Activated T-helper 17 cell treated with anti-CD3 and anti-CD28 coated beads, Interleukin-2, amount 50 U/mL, for 72 hours (primary cell): ENCODE data around the gene UBN2. TPM values are rescaled to one million over a fixed set of nuclear protein-coding genes. Genes with fewer than 3 reads are reported as not detected.

ENCODE experiments used
- ATAC-seq: fragments of 150-1000 bp; cut with Tn5 transposase; replicated peaks from 2 replicates; pipeline ENCODE4 v1.10.0; 2021; ENCODE audit warnings: mild to moderate bottlenecking, moderate library complexity
- H3K27ac Mint-ChIP-seq: one replicate; pipeline ENCODE4 v1.8.0; 2022; ENCODE audit warnings: mixed read lengths
- H3K27me3 Mint-ChIP-seq: one replicate; pipeline ENCODE4 v1.8.0; 2022; ENCODE audit warnings: mixed read lengths
- H3K36me3 Mint-ChIP-seq: one replicate; pipeline ENCODE4 v1.8.0; 2022; ENCODE audit warnings: low read depth, mild to moderate bottlenecking, mixed read lengths
- H3K4me1 Mint-ChIP-seq: one replicate; pipeline ENCODE4 v1.8.0; 2022; ENCODE audit warnings: mixed read lengths
- H3K4me3 Mint-ChIP-seq: one replicate; pipeline ENCODE4 v1.8.0; 2022; ENCODE audit warnings: mild to moderate bottlenecking, mixed read lengths
- H3K9me3 Mint-ChIP-seq: one replicate; pipeline ENCODE4 v1.8.0; 2022; ENCODE audit warnings: mixed read lengths
- total RNA-seq, 2 donors: library from RNA; stranded (reverse); gene quantifications; one replicate each; pipeline ENCODE4 v1.2.3, GENCODE V29; 2022

The UBN2 gene
- total RNA-seq, 2 donors from 2014 or later, result 11.8 to 16.2 TPM

DNA sequence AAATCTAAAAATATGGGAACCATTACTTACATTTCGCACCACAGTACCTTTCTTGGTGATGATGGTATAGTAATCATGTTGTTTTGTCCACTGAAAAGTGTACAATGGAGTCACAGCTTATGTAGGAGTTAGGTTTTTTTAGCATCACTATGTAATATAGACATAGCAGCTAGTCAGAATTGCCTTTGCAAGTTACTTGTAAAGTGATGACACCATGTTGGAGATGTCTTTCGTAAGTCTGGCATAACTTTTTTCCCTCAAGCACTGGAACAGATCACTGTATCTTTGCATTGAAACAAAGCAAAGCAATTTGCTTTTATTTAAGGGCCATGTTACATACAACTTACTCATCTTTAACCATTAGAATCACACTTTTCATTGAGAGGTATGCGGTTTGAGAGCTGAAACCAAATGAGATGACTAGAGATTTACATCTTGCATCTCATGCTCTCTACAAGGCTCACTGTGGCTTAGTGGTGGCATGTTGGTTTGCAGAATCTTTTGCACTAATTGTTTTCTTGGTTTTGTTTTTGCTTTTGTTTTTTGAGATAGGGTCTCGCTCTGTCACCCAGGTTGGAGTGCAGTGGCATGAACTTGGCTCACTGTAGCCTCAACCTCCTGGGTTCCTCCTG lies 18.3 kb downstream of the UBN2 start:
- H3K4me1 Mint-ChIP-seq, result no peaks in the 10 kb centered on the region
- H3K27ac Mint-ChIP-seq, result no peak overlapping the region
- no peaks in the 10 kb centered on the region for H3K27me3 Mint-ChIP-seq
- H3K36me3 Mint-ChIP-seq, result peaks cover 84% of the 10 kb centered on the region
- ATAC-seq, result peak; percentile 45
- no peak overlapping the region for H3K4me3 Mint-ChIP-seq
- H3K9me3 Mint-ChIP-seq, result no peaks in the 10 kb centered on the region

DNA sequence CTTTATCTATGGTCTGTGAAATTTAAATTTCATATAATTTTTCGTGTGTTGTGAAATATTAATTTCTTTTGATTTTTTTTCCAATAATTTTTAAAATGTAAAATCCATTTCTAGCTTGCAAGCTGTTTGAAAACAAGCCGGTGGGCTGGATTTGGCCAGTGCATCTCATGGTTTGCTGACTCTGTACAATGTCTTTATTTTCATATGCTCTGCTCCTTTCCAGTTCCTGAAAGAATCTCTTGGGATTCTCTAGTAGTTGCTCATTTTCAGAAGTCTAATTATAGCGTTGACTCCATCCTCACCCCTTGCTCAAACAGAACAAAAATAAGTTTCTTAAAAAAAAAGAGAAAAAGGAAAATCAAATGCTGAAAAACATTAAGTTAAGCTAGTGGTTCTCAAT lies 21.4 kb downstream of the UBN2 start:
- no peak overlapping the region for H3K4me3 Mint-ChIP-seq
- no peak overlapping the region for H3K27ac Mint-ChIP-seq
- peaks cover 85% of the 10 kb centered on the region for H3K36me3 Mint-ChIP-seq
- no peaks in the 10 kb centered on the region for H3K4me1 Mint-ChIP-seq
- no peak for ATAC-seq
- no peaks in the 10 kb centered on the region for H3K9me3 Mint-ChIP-seq
- no peaks in the 10 kb centered on the region for H3K27me3 Mint-ChIP-seq

DNA sequence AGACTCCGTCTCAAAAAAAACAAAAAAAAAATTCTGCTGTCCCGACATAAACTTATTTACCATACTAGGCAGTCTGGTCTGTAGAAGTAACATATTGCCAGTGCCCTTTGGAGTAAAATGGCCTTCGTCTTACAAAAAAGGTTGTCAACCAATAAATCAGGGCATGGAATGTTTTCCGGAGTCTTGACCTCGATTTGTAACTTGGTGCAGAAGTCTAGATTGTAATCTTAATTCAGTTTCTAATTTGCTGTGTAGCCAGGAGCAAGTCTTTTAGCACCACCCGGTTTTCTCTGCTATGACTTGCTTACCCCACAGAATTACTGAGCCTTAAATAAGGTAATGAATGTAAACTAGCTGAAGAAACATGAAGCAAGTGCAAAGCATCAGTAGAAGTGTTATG lies 23.2 kb downstream of the UBN2 start:
- Mint-ChIP-seq H3K4me1 (no peaks in the 10 kb centered on the region), H3K36me3 (peaks cover 84% of the 10 kb centered on the region), H3K4me3 (no peak overlapping the region), H3K9me3 (no peaks in the 10 kb centered on the region), H3K27ac (no peak overlapping the region), H3K27me3 (no peaks in the 10 kb centered on the region)
- ATAC-seq, result no peak

DNA sequence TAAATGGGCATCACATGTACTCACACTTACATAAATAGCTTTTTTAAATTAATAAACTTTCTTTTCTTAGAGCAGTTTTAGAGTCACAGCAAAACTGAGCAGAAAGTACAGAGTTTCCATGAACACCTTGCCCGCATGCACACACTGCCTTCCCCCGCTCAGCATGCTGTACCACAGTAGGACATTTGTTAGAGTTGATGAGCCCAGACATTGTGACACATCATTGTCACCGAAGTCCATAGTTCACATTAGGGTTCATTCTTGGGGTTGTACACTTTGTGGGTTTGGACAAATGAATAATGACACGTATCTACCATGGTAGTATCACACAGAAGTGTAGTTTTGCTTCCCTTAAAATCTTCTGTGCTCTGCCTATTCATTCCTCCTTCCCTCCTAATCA lies 23.7 kb downstream of the UBN2 start:
- Mint-ChIP-seq H3K4me3 (no peak overlapping the region), H3K9me3 (no peaks in the 10 kb centered on the region), H3K27me3 (no peaks in the 10 kb centered on the region), H3K27ac (no peak overlapping the region), H3K4me1 (no peaks in the 10 kb centered on the region), H3K36me3 (peaks cover 84% of the 10 kb centered on the region)
- ATAC-seq, result no peak

DNA sequence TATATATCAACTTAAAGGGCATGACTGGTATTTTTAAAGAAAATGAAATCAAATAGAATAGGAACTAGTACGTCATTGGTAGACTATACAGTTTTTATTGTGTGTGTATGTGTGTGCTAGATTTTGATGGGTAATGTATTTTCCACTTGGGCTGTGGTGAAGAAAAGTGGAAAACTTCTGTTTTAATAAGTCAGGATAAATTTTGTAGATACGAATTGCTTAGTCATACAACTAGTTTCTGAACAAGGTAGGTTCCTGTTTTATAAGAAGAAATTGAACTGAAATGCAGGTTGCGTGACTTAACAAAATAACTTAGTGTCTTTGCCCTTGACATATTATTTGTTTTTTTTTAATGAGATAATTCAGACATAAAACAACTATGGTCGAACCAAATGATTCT lies 24.3 kb downstream of the UBN2 start:
- no peak for ATAC-seq
- Mint-ChIP-seq H3K27ac (no peak overlapping the region), H3K27me3 (no peaks in the 10 kb centered on the region)

DNA sequence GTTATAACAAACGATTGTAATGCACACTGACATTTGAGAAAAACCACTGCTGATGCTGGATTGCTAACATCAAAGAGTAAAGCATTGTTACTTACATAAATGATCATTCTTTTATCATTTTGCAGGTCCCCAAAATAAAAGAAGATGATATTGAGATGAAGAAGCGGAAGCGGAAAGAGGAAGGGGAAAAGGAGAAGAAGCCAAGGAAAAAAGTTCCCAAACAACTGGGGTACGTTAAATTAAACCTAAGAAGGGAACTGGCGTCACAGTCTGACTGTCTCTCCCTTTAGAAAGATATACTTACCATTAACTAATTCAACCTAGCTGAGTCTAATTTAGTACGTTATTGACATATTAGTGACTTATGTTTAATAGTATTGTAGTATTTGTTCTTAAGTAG lies 28.1 kb downstream of the UBN2 start:
- no peaks in the 10 kb centered on the region for H3K4me1 Mint-ChIP-seq
- H3K9me3 Mint-ChIP-seq, result no peaks in the 10 kb centered on the region
- no peak overlapping the region for H3K27ac Mint-ChIP-seq
- peaks cover 76% of the 10 kb centered on the region for H3K36me3 Mint-ChIP-seq
- no peak for ATAC-seq
- H3K27me3 Mint-ChIP-seq, result no peaks in the 10 kb centered on the region
- H3K4me3 Mint-ChIP-seq, result no peak overlapping the region

More for the DNA sequence above, 24.3 kb downstream of the UBN2 start:
- no peak overlapping the region for H3K4me3 Mint-ChIP-seq
- H3K36me3 Mint-ChIP-seq, result peaks cover 86% of the 10 kb centered on the region
- no peaks in the 10 kb centered on the region for H3K4me1 Mint-ChIP-seq
- no peaks in the 10 kb centered on the region for H3K9me3 Mint-ChIP-seq

DNA sequence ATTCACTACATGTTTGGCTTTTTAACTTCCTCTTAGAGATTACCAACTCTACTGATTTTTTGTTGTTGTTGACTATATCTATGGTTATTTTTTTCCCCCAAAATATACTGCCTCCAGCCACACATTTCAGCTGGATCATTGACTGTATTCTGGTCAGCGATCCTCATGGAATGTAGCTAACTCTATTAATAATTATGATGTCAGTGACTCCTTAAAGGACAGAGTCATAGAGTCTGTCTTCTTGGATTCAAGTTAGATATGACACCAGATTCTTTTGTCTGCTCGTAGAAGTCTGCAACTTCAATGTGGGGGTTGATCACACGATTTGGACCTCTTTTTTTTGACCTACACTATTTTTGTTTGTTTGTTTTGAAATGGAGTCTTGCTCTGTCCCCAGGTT lies 33.2 kb downstream of the UBN2 start:
- H3K4me3 Mint-ChIP-seq, result no peak overlapping the region
- H3K4me1 Mint-ChIP-seq, result no peaks in the 10 kb centered on the region
- peaks cover 81% of the 10 kb centered on the region for H3K36me3 Mint-ChIP-seq
- H3K27ac Mint-ChIP-seq, result no peak overlapping the region
- no peaks in the 10 kb centered on the region for H3K9me3 Mint-ChIP-seq
- ATAC-seq, result no peak
- no peaks in the 10 kb centered on the region for H3K27me3 Mint-ChIP-seq

DNA sequence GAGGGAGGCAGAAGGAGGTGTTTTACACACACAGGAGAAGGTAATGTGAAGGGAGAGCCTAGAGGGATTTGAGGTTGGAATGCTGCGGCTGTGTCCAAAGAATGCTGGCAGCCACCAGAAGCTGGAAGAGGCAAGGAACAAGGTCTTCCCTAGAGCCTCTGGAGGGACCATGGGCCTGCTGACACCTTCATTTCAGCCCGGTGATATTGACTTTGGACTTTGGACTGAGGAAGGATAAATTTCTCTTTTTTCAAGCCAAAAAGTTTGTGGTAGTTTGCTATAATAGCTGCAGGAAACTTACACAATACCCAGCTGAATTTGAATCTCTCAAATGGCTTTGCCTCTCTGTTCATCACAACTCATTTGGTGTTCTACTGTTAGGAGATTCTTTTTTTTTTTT lies 34.6 kb downstream of the UBN2 start:
- no peaks in the 10 kb centered on the region for H3K27me3 Mint-ChIP-seq
- no peak overlapping the region for H3K27ac Mint-ChIP-seq
- H3K4me1 Mint-ChIP-seq, result no peaks in the 10 kb centered on the region
- ATAC-seq, result no peak
- no peak overlapping the region for H3K4me3 Mint-ChIP-seq
- no peaks in the 10 kb centered on the region for H3K9me3 Mint-ChIP-seq
- H3K36me3 Mint-ChIP-seq, result peaks cover 79% of the 10 kb centered on the region

DNA sequence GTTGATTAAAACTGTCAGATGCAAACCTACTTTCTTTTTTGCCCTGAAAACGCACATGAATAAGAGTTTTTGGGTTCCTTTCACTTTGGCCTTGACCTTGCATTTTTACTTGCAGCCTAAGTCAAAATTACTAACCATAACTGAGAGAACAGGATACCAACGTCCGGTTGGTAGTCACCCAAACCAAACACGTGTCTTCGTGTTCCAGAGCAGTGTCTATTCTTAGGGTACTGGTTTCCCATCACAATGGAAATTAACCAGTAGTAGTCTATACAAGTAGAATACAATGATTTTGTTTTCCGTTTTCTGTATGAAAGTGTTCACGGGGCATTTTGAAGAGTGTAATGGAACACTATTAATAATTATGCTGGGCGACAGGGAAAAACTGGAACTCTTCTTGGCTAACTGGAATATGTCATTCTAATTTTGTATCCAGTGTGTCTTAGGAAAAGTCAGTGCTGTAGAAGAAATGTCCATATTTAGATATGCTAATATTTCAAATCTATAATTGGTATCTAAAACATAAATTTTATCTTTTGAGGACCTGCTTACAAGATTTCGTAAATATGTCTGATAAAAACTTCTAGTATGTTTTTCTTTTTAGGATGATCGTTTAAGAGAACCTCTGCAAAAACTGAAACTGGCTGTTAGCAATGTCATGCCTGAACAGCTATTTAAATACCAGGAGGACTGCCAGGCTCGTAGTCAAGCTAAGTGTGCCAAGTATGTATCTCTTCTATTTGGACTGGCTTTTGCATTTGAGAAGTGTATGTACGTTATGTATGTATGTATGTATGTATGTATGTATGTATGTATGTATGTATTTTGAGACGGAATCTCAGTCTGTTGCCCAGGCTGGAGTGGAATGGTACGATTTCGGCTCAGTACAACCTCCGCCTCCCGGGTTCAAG lies 40.9 kb downstream of the UBN2 start:
- H3K4me1 Mint-ChIP-seq, result no peaks in the 10 kb centered on the region
- no peaks in the 10 kb centered on the region for H3K9me3 Mint-ChIP-seq
- H3K4me3 Mint-ChIP-seq, result no peak overlapping the region
- no peaks in the 10 kb centered on the region for H3K27me3 Mint-ChIP-seq
- peaks cover 79% of the 10 kb centered on the region for H3K36me3 Mint-ChIP-seq
- no peak overlapping the region for H3K27ac Mint-ChIP-seq
- no peak for ATAC-seq

DNA sequence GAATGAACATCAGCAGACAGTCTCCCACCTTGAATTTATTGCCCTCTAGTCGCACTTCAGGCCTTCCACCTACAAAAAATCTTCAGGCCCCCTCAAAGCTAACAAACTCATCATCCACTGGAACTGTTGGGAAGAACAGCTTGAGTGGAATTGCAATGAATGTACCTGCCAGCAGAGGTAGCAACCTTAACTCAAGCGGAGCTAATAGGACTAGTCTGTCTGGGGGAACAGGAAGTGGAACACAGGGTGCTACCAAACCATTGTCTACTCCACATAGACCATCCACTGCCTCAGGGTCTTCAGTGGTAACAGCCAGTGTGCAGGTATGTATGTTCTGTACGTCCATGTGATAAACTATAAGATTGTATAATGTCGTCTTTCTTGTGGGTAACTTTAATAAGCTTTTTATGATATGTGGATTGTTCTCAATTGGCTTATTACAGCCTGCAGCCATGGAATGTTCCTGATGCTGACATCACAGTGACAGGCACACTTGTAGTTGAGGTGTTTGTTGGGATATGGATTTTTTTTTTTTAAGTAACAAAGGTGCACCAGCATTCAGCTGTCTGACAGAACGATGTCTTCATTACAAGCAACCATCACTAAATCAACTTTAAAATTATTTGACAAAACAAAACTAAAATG lies 53.3 kb downstream of the UBN2 start:
- Mint-ChIP-seq H3K27me3 (no peaks in the 10 kb centered on the region), H3K4me1 (no peaks in the 10 kb centered on the region), H3K27ac (no peak overlapping the region), H3K4me3 (no peak overlapping the region), H3K9me3 (no peaks in the 10 kb centered on the region), H3K36me3 (peaks cover 59% of the 10 kb centered on the region)
- no peak for ATAC-seq

DNA sequence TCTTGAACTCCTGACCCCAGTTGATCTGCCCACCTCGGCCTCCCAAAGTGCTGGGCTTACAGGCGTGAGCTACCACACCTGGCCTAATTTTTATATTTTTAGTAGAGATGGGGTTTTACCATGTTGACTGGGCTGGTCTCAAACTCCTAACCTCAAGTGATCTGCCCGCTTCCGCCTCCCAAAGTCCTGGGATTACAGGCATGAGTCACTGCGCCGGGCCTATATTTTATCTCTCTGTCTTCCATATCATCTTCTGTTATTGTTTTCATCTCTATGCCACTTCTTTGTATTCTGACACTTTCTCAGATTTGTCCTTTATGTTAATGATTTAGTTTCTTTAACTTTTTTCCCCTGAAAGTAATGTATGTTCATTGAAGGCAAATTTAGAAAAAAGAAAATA lies 55.1 kb downstream of the UBN2 start:
- Mint-ChIP-seq H3K27ac (no peak overlapping the region), H3K4me3 (no peak overlapping the region), H3K9me3 (no peaks in the 10 kb centered on the region), H3K27me3 (no peaks in the 10 kb centered on the region), H3K36me3 (peaks cover 53% of the 10 kb centered on the region), H3K4me1 (no peaks in the 10 kb centered on the region)
- ATAC-seq, result no peak

DNA sequence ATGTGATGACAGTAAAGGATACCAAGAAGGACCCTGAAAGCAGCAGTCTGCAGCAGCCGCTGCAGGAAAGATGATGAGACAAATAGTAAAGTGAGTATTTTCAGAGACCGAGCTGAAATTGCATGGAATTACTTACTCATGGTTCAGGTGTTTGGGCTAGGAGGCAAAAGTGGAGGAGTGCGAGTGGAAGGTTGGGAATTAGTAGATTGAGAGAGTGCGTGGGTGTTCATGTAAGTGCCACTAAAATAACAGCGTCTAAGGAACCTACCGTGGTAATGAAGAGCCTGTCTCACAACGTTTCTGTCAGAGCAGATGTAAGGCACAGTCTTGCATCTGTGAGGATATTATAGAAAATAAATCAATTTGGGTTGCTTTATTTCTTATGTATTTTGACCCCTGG lies 61.8 kb downstream of the UBN2 start:
- peaks cover 29% of the 10 kb centered on the region for H3K36me3 Mint-ChIP-seq
- H3K9me3 Mint-ChIP-seq, result no peaks in the 10 kb centered on the region
- H3K27me3 Mint-ChIP-seq, result no peaks in the 10 kb centered on the region
- no peak for ATAC-seq
- H3K4me3 Mint-ChIP-seq, result no peak overlapping the region
- H3K27ac Mint-ChIP-seq, result peak overlapping the region; percentile 3
- no peaks in the 10 kb centered on the region for H3K4me1 Mint-ChIP-seq

DNA sequence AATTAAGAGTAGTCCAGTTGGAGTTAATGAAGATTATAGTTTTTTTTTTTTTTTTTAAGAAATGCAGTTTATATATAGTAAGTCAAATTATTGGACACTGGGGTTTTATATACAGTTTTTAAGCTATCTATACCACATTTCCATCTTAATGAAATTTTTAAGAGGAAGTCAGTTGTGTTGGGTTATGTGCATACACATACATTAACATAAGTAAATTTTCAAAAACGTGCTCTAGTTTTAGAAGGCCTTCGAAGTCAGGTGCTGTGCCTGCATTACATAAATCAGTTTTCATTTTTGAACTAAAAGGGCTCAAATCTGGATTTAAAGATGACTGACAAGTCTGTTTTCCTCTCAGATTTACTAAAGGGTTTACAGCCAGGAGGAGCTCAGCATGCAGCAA lies 62.5 kb downstream of the UBN2 start:
- H3K27ac Mint-ChIP-seq, result no peak overlapping the region
- H3K4me3 Mint-ChIP-seq, result no peak overlapping the region
- no peaks in the 10 kb centered on the region for H3K27me3 Mint-ChIP-seq
- H3K9me3 Mint-ChIP-seq, result no peaks in the 10 kb centered on the region
- peaks cover 26% of the 10 kb centered on the region for H3K36me3 Mint-ChIP-seq
- no peak for ATAC-seq
- no peaks in the 10 kb centered on the region for H3K4me1 Mint-ChIP-seq

DNA sequence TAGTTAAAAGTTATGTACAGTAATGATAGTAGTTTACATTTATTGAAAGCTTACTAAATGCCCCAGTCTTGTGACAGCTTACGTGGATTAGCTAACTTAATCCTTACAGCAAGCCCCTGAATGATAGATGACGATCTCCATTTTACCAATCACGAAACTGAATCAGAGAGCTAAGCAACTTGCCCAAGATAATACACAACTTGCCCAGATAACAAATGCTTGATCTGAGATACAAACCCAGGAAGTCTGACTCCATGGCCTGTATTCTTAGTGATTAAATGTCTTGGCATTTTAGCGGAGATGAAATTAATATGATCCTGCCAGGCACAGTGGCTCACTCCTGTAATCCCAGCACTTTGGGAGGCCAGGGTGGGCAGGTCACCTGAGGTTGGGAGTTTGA lies 63.2 kb downstream of the UBN2 start:
- ATAC-seq, result no peak
- peaks cover 32% of the 10 kb centered on the region for H3K36me3 Mint-ChIP-seq
- H3K27ac Mint-ChIP-seq, result no peak overlapping the region
- no peaks in the 10 kb centered on the region for H3K27me3 Mint-ChIP-seq
- H3K9me3 Mint-ChIP-seq, result no peaks in the 10 kb centered on the region
- no peaks in the 10 kb centered on the region for H3K4me1 Mint-ChIP-seq
- H3K4me3 Mint-ChIP-seq, result no peak overlapping the region
